Prostate gland (tissue), 2 donors: ENCODE measurements around the gene PGA5.

Source experiments
- CTCF ChIP-seq, 4 experiments: fragments of 200-600 bp in 2 of 4; fragments of 450-650 bp in 2 of 4; sonication (generic) in 2 of 4; IDR thresholded peaks; 1 replicate in 3 of 4; 2 replicates in 1 of 4; pipeline ENCODE4 v1.5.1; 2016 to 2019; ENCODE audit warnings: antibody characterized with exemption in 4 of 4, mild to moderate bottlenecking in 2 of 4, moderate library complexity in 2 of 4
- POLR2AphosphoS5 ChIP-seq: sonication (generic); formaldehyde crosslinking; IDR thresholded peaks from one replicate; pipeline ENCODE4 v1.6.1; 2017; ENCODE audit warnings: antibody characterized with exemption

GRCh38 chr11:61295596-61295926 is 54.6 kb downstream of the PGA5 start:
- TF ChIP-seq POLR2AphosphoS5 = no peak
- TF ChIP-seq CTCF (IDR thresholded peaks at IDR 0.05) = no peak
